ENCODE measurements around the gene NUDT2.

The NUDT2 gene

DNA sequence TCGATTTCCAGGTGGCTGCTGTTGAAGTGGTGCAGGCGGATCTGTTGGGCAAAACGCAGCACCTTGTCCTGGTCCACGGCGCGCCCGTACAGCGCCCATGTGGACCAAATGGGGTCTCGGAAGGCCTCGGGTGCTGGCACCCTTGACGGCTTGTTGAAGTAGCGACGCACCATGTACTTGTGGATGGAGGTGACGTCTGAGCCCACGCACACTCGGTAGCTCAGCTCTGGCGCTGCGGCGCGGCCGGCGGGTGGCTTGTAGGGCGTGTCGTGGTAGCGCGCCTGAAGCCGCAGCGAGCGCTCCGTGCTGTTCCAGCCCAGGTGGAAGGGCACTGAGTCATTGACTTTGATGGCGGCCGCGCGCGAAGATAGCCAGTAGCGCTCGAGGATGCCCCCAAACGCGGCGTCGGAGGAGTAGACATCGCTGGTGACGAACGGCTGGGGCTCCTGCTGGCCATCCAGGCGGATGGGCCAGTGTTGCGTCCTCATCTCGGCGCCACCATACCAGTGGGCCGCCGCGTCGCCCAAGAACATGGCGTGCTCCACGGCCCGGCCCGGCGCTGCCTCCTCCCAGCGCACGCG is 42.6 kb downstream of the NUDT2 start:
- no peak for DNase-seq

DNA sequence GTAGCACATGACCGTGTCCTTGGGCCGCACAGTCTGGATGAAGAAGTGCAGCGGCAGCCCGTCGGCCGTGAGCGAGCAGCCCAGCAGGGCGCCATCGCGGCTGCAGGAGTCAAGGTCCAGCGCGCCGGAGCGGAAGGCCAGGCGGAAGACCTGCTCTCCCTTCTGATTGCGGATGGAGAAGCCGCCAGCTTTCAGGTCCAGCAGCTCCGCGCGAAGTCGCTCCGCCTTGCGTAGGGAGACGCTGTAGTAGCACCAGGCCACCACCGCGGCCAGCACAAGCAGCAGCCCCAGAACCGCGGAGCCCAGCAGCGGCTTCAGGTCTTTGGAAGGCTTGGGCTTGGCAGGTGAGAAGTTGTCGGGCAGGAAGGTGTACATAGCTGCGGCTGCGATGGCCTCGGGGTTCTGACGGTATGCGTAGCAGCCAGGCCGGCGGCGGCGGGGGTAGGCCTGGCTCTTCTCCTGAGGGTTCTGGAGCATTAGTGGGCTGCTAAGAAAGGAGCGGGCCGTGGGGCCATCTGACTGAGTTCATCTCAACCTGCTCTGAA is 43.2 kb downstream of the NUDT2 start:
- no peak for DNase-seq

DNA sequence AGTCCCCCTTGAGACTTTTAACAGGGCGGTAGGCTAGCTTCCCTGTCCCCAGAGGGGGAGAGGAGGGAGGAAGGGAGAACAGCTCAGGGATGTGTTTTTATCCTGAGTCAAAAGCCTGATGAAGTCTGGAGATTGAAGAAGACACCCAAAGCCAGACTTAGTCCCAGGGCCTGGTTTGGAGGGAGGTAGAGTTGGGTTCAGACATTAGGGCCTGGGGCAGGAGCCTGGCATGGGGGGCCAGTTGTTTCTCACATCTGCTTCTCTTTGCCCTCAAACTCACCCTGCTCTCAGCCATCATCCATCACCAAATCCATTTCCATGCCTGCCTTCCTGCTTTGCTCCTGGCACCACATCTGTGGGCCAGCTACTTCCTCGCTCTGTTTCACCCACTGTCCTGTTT is 44.4 kb downstream of the NUDT2 start:
- DNase-seq, result no peak

DNA sequence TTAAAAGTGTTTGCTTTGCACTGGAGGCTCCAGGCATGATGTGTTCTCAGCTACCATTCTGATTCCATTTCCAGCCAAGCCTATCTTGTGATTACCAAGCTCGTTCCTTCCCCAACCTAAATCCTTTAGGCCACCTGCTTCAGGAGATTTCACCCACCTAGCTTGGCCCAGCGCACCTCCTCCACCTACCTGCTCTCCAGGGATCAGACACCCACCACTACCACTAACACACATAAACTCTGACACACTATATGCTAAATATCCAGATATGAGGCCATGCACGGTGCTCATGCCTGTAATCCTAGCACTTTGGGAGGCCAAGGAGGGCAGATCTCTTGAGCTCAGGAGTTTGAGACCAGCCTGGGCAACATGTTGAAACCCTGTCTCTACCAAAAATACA is 45.0 kb downstream of the NUDT2 start:
- DNase-seq, result no peak

DNA sequence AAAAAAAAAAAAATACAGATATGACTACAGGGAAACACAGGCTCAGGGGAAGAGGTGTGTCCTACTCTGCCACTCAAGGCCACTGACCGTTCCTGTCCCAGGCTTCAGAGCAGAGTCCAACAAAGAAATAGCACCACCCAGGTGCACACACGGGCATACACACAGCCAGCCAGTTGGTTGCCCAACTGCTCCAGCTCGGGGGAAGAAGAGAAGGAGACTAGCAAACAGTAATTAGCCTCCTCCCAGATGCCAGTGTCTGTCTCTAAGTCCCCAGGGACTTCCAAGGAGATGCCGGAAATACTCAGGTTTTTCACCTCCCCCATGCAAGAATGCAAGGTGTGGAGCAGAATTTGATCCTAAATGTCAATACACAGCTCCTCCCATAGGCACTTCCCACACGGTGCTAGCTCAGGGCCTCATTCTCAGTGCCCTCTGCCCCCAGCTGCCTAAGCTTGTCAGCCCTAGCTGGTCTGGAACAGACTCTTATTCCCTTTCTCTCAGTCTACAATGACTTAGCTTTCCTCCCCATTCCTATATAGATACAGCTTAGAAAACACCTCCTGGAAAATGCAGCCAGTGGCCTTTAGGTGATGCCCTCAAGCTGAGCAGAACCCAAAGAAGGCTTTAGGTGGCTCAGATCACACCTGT is 45.7 kb downstream of the NUDT2 start:
- DNase-seq, result no peak

DNA sequence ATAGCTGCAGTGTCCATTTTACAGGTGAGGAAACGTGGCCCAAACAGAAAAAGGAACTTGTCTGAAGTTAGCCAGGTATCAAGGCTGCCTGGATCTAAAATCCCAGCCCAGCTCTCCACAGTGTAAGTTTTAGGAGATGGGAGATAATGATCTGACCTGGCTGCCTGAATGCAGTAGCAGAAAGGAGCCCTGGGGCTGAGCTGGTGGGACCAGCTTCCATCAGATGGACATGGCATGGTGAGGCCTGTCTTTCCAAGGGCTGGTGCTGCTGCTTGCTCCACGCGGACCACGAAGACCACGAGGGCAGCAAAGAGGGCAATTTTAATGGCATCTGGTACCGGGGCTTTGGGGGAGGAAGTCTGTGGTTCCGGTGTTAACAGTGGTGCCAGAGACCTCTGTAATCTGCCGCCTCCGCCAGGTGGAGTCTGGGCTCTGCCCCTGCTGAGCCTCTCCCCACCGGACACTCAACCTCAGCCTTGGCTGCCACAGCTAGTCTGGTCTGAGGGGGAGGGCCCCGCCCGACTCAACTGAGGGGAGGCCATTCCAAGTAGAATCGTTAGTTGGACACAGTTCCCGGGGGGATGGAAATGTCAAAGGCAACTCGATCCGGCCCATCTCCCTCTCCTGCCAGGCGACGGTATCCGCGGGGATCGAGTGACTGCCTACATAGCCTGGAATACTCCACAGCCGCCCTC is 46.7 kb downstream of the NUDT2 start:
- no peak for DNase-seq

DNA sequence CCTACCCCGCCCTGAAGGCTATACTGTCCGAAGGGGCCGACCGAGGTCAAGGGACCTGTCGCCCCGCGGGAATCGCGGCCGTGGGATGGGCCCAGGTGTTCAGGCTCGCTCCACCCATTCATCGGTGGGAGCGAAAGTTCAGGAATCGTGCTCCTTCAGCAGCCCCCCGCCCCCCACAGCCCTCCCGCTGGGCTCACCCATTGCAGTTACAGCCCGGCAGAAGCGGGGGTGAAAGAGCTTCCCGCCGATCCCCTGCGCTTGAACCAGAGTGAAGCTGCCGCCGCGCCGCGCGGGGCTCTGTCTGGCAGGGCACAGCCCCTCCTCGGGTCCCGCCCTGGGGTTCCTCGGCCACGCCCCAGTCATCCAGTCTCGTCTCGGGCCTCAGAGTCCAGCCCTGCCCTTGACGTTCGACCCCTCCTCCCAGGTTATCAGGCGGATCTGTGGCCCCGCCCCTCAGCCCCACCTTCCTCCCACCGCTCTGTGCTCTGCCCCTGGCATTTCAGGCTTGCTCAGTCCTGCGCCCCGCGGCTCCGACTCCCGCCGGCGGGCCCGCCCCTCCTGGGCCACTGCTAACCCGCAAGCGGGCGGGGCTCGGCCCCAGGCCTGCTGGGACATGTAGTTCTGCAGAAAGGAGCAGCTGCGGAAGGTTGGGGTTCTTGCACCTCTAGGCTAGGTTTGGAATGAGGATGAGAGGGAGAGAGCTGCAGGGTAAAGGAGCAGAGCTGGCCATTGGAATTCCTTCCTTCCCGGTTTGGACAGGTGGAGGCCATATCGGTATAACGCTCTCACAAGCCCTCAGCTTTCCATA is 47.4 kb downstream of the NUDT2 start, which contains the start of gene MYORG:
MYORG (minus strand) TSS at position 303 of the 808 bp plus-strand sequence. CDS start 3,955 bp downstream, outside the sequence.
- DNase-seq, result peak; percentile 79

DNA sequence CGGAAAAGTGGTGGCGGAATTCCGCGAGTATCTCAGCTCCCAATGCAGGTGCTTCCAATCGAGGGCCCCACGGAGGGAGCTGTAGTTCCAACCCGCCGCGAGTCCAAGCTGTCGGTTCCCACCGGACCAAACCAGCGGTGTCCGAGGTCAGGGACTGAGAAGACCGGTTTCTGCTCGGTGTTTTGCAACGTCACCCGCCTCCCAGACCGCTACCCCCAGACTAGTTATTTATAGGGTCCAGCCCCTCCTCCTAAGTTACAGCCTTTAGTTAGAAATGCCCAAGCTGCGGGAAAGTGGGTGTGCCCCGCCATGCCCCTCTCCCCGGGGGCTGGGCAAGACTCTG is 48.0 kb downstream of the NUDT2 start:
- no peak for DNase-seq

DNA sequence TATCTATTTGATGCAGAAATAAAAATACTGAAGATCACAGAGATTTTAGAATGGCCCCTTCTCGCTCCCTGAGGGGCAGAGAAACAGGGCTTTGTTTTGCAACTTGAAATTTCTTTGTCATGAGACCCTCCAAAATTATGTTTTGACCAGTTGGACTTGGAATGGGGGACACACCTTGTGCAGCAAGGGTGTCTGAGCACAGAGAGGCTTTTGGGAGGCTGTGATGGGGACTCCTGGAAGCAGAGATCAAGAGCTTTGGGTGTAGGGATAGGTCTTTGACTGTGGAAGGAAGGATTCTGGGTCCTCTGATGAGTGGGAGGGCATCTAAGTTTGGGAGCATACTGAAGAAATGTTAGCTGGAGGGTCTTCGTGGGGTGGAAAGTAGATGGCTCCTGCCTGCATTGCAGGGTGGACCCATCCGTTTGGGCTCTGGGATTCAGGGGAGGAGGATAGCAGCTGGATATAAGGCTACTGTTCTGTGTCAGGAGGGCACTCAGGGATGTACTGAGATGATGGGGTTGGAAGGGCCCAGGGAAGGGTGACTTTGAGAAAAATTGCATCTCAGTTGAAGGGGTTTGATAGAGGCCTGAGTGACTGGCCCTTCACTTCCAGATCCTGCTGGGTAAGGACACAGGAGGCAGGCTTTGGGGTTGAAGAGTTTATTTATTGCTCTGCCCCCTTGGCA is 49.1 kb downstream of the NUDT2 start:
- DNase-seq, result no peak

DNA sequence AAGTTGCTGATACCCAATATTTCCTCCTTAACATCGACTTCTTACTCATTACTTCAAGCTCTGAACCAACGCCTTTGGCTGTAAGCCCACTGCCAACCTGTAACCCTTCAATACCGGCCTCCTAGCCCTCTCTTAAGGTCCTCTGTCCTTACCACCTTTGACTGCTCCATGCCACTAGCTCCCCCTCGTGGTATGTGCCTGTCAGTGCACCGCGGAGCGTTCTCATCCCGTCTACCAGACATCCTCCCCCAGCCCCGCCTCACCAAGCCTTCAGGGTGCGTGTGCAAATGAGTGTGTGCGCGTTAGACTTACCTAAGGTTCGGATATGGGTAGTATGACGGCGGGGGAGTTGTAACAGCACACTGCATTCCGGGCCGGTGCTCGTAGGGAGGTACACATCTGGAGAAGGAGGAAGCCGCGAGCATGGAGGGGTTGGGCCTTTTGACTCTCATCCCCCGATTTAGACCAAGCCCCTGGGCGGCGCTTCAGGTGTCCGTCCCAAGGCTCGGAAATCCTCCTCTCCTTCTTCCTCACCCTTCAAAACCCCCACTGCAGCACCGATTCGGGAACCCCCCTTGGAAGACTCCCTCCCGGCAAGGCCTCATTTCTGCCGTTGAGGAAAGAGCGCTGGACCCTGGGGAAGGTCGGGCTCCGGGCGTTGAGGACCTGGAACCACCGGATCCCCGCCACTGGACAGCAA is 50.1 kb downstream of the NUDT2 start:
- DNase-seq, result peak; percentile 75

DNA sequence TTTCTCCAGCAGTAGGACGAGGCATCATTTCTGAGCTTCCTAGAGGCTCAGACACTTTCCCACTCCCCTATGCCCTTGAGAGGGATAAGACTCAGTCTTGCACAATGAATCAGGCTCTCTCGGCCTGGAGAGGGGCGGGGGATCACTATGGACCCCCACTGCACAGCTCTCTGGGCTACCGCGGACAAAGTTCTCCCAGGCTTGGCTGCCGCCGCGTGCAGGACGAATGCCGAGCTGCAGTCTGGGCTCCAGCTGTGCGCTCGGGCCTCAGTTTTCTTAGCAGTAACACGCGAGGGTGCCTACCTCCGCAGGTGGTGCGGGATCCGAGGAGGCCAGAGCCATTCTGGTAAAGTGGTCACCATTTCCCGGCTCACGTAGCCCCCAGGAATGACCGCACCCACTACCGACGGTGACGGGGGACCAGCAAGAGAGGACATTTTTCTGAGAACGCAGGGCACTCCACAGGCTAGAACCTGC is 50.7 kb downstream of the NUDT2 start:
- DNase-seq, result no peak

DNA sequence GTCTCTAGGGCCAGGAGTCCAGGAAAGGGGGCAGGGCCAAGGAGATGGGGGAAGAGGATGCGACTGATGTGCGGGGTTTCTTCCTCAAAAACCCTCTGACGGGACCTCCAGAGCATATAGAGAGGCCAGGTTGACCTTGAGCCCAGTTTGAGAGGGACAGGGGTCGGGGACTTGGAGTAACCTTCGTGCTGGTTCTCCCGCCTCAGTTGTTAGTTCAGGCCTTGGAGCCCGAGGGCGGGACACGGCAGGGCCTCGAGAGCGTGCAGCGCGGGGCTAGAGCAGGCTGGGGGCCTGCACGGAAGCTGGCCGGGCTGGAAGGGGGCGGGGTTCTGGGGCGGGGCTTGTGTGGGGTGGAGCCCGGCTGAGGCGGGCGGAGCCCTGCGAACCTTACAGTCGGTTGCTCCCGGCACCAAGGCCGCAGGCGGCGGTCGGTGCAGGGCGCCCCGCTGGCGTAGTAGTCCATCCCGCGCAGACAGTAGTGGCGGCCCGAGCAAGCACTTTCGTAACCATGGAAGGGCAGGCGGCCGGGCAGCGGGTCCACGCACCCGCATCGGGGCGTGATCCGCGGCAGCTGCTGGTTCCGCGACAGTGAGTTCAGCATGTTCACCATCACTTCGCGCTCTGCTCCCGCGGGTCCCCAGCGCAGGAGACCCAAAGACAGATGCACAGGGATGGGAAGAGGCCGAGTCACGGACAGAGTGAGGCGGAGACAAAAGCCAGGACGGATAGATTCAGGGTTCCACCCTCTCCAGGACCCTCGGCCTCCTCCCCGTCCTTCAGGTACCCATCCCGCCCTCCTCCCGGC is 51.3 kb downstream of the NUDT2 start:
- DNase-seq, result peak; percentile 72

DNA sequence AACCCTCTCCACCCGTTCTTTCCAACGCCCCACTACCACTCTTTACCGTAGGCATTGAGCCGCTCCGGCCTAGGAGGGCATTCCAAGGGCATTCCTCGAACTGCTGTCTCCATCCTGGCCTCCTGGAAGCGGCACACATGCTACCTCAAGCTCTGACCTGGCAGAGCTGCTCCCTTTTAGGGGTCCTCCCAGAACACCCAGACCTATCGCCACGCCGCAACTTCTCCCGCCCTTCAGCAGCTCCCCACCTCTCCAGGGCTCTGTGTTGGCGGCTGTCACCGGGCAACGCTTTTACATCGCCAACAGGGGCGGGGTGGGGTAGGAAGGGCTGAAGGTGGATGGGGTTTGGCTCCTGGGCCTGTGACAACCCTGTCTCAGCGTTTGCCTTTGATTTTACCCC is 52.0 kb downstream of the NUDT2 start:
- no peak for DNase-seq

DNA sequence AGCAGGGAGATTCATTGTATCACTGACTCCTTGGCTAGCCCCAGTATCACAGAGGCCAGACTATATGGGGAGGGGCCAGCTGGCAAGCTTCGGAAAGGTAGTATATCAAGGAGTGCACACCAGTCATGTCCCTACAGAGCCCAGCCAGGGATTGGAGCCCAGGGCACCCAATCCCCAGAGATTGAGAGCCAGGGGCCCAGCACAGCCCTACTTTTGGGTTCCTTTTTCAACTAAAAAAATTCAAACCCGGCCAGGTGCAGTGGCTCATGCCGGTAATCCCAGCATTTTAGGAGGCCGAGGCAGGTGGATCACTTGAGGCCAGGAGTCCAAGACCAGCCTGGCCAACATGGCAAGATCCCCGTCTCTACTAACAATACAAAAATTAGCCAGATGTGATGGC is 52.7 kb downstream of the NUDT2 start:
- DNase-seq, result no peak

DNA sequence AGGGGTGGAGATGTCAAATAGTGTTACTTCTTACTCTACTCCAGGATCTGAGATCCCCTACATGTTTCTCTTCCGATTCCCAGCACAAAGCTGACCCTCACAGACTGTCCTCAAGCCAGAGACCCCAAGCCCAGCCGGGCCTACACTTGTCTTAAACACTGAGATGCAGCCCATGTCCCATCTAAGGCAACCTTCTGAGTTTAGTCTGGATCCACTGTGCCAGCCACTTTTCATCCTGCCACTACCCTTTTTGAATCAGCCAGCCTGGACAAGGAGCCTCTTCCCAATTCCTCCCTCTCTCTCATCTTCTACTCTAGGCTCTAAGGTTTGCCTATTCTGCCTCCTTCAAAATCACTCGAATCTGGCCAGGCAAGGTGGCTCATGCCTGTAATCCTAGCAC is 53.5 kb downstream of the NUDT2 start:
- no peak for DNase-seq

DNA sequence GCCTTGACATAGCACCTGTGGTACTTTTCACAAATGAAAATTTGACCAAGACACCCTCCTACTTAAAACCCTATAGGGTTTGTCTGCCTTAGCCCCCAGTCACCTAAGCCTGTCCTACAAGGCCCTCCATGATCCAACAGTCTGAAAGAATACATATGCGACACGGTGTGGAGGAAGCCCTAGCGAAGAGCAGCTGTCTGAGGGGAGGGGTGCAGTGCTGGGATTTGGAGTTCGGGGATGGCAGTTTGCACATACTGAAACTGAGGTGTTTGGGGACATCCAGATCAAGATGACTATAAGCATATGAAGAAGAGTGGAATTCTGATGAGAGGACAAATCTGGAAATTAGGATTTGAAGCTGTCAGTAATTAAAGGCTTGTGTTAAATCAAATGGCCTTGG is 54.5 kb downstream of the NUDT2 start:
- DNase-seq, result no peak

DNA sequence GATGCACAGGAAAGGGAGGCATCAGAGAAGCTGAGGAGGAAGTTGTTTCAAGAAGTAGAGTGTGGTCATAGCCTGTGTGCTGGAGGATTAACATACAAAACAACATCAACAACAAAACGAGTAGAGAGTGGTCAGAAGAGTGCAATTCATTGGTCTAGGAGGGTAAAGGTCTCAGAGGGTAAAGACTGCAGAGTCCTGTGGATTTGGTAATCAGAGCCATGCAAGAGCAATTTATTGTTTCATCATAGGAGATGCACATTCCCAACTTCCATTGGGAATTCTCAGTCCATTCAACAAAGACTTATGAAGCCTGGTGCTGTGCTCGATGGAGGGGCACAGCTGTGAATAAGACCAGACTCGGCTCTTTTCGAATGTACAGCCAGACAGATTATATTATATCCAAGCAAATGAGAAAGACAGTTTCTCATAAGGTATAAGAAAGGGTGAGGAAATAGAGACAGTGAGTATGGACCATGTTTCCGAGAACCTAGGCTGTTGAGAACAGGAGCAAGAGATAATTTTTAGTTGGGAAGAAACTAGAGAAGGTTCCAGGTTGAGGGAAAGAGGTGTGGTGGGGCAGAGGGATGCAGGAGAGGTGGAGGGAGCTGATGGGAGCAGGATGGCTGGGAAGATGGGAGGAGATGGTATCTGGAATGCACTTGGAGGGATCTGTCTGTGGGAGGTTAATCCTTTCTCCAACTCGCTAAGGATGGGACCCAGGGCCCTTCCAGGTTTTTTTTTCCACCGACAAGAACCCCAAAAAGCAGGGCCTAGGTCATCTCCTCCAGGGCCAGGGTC is 55.2 kb downstream of the NUDT2 start:
- DNase-seq, result peak; percentile 18

DNA sequence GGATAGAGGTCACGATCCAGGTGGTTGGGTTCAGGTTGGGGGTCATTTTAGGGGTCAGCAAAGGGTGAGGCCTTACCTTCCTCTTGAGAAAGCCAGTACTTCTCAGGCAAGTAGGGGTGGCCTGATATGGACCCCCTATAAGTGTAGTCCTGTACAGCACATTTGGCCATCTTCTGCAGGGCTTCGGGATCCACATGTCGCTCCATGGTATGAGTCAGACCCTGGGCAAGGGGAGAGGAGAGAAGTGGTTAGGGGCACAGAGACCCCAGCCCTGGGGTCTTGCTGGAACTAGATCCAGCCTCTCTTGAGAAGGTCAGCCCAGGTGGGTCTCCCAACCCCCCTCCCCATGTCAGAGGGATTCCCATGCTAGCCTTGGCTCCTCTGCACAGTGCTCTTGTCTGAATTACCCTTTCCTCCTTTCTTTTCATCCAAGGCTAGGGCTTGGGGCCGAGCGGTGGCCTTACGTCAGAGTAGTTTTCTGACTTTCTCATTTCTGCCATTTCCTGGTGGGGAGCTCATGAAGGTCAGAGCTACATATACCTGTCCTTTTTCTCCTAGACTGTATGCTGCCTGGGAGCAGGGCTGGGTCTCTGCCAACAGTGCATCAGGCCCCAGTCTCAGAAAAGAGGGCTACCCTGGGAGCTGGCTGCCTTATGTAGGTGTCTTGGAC is 56.3 kb downstream of the NUDT2 start:
- no peak for DNase-seq

DNA sequence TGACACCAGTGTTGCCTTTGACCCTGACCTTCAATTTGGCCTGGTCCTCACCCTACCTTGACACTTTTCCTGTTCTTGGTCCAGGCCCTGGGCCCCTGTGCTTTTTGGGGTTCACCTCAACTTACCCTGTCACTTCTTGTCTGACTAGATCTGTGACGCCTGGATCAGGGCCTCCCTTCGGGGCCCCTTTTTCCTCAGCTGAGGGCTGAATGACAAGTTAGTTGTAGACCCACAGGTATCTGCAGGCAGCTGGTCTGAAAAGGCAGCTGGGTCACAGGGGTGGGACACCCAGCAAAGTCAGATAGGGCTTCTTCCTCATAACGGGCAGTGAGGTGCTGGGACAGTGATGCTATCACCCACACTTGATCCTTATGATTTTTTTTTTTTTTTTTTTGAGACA is 57.3 kb downstream of the NUDT2 start:
- no peak for DNase-seq

DNA sequence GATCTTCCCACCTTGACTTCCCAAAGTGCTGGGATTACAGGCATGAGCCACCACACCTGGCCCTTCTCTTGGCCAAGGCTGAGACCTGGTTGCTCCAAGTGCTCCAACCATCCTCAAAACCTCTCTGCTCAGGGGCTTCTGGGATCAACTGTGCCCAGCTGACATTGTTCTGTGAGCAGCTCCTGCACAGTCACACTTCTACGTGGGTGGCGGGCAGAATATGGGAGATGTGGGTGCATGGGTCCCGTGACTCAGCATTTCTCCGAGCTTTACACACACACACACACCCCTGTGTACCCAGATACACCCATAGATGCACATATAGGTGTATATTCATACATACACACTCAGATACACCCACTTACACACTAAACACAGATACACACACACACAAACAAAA is 57.9 kb downstream of the NUDT2 start:
- no peak for DNase-seq

Data from fibroblast of upper back skin (primary cell).